ENCODE data around the gene LRCH4. TPM values are rescaled to one million over a fixed set of nuclear protein-coding genes. Genes with fewer than 3 reads are reported as not detected.

LRCH4 gene
- total RNA-seq (10 to 100 TPM; 16.4 to 40.7 (median 23.3) TPM), polyA plus RNA-seq (100 to 1,000 TPM in 1 of 2 donors, 10 to 100 TPM in 1; 78.5 to 106 TPM)

GRCh38 chr7:100585511-100586265 lies at the start of gene LRCH4:
LRCH4 (minus strand) TSS chr7:100586129; CDS start chr7:100586100, 29 bp downstream.
- H3K27ac ChIP-seq, result peak within 1 kb of the TSS; percentile 98 to 100 (median 99)
- H3K4me3 ChIP-seq, result peak within 1 kb of the TSS; percentile 85 to 100 (median 98)
- intact Hi-C loops (cut with DNase I), result no loop called here
- no peaks in the 10 kb centered on the region for H3K9me3 ChIP-seq
- H3K27me3 ChIP-seq, result no peaks in the 10 kb centered on the region
- H3K4me1 ChIP-seq, result peaks cover 19 to 28% (median 24%) of the 10 kb centered on the region in 3 donors
- FAIRE-seq (no peak), DNase-seq (peak in 5 of 6 donors; percentile 67 to 98 (median 74)), ATAC-seq (peak; percentile 46 to 86 (median 68))
- 0 to 1% methylated on average over 33 to 61 of the region's 61 CpGs for WGBS, 2 donors
- H3K36me3 ChIP-seq, result peaks cover 0 to 13% (median 13%) of the 10 kb centered on the region in 3 donors
- TF ChIP-seq CTCF (IDR thresholded peaks at IDR 0.05), result no peak

DNA sequence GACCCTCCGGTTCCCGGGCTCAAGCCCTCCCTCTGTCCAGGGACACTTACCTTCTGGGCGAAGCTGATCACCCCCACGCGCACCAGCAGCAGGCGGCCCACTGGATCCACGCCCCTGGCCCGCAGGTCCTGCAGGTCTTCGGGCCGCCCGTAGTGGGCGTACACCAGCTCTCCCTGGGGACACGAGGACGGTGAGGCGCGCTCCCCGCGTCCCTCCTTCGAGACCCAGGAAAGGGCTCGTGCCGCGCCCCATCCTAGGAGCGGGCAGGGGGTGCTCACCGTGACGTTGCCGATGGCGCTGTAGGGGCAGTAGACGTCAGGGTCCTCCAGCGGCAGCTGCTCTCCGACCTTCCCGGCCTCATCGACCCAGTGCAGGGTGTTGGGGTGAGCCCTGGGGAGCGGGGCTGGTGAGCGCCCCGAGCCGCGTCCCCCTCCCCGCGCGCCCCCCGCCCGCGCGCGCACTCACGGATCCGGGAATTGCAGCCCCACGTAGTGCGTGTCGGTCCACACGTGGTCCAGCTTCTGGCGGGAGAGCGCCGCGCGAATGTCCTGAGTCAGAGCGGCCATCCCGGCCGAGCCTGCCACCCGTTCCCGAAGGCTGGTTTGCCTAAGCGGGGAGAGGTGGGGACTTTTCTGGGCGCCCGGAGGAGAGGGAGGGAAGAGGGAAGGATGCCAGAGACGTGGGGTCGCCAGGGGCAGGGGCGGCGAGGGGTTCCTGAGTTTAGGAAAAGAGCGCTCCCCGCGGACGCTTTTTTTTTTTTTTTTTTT lies 47.2 kb upstream of the LRCH4 start:
- DNase-seq (peak in 4 of 6 donors; percentile 26 to 82 (median 70)), FAIRE-seq (no peak), ATAC-seq (peak; percentile 80 to 85 (median 82))
- Histone ChIP-seq H3K36me3 (no peaks in the 10 kb centered on the region), H3K9me3 (no peaks in the 10 kb centered on the region), H3K27ac (no peak overlapping the region), H3K4me3 (peak overlapping the region; percentile 2 to 63 (median 26)), H3K4me1 (no peaks in the 10 kb centered on the region), H3K27me3 (no peaks in the 10 kb centered on the region)
- intact Hi-C loops (cut with DNase I), result no loop called here
- 29 to 30% methylated on average over 56 to 72 of the region's 72 CpGs for WGBS, 2 donors
- TF ChIP-seq CTCF (IDR thresholded peaks at IDR 0.05), result peak in 1 of 4 donors; percentile 13

GRCh38 chr7:100630066-100630465 lies 44.1 kb upstream of the LRCH4 start:
- H3K4me1 ChIP-seq, result no peaks in the 10 kb centered on the region
- H3K9me3 ChIP-seq, result no peaks in the 10 kb centered on the region
- no peak for FAIRE-seq
- WGBS, 2 donors, result 86 to 92% methylated on average over 4 of the region's 4 CpGs
- no peaks in the 10 kb centered on the region for H3K36me3 ChIP-seq
- no peaks in the 10 kb centered on the region for H3K27me3 ChIP-seq
- no peak overlapping the region for H3K27ac ChIP-seq
- no peak for ATAC-seq
- no peak for DNase-seq
- TF ChIP-seq CTCF (IDR thresholded peaks at IDR 0.05), result no peak
- no peak overlapping the region for H3K4me3 ChIP-seq
- intact Hi-C loops (cut with DNase I), result no loop called here

- 73 to 82% methylated on average over 11 of the region's 11 CpGs for WGBS, 2 donors
- TF ChIP-seq CTCF (IDR thresholded peaks at IDR 0.05), result no peak
- Histone ChIP-seq H3K27me3 (no peaks in the 10 kb centered on the region), H3K4me1 (no peaks in the 10 kb centered on the region), H3K4me3 (no peak overlapping the region), H3K9me3 (no peaks in the 10 kb centered on the region), H3K36me3 (no peaks in the 10 kb centered on the region), H3K27ac (no peak overlapping the region)
- ATAC-seq (peak in 2 of 4 donors; percentile 24 to 27), DNase-seq (no peak), FAIRE-seq (no peak)
- intact Hi-C loops (cut with DNase I), result no loop called here
These were observed 43.3 kb upstream of the LRCH4 start for GRCh38 chr7:100629117-100629716.

Measured in pancreas (tissue), 10 donors.